ENCODE measurements around the gene REPIN1.

GRCh38 chr7:150327308-150327707, 41.3 kb upstream of the REPIN1 start:
- TF ChIP-seq CTCF (IDR thresholded peaks at IDR 0.05) (no peak), POLR2A (IDR thresholded peaks at IDR 0.05; ENCODE audit: low read depth) (no peak), POLR2AphosphoS5 (IDR thresholded peaks at IDR 0.05) (no peak), EP300 (IDR thresholded peaks at IDR 0.05) (no peak)
